ENCODE results near the gene OLFM2. TPM values are rescaled to one million over a fixed set of nuclear protein-coding genes. Genes with fewer than 3 reads are reported as not detected.

Gene OLFM2
- total RNA-seq, 3 donors from 2014 or later: 1.4 to 5.7 (median 1.9) TPM

DNA sequence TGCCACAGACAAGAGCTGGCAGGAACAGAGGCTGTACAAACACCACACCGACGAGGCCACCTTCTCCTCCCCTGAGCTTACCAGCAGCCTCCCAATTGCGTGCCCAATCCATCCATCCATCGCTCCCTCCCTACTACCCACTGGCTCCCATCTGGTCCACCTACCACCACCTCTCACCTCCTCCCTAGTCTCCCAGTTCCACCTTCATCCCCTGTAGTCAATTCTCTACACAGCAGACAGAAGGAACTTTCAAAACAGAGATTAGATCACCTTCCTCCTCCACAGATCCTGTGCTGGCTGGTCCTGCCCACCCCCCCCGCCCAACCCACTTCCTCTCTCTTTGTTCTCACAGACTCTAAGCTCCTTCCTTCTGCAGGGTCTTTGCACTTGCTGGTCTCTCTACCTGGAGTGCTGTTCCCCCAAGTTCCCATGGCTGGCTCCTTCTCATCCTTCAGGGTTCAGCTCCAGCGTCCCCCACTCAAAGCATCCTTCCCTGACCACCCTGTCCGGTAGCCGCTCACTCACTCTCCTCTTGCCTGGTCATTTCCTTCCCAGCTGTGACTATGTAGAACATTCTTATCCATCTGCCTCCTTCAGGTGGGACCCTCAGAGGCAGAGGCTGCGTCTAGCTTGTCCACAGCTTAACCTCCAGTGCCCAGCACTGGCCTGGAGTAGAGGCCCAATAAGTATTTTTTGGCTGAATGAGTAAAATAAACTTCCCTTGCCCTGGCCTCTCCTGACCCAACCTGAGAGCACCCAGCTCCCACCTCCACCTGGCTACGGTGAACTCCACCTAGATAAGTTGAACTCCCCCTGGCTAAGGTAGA is 78.2 kb downstream of the OLFM2 start:
- H3K36me3 ChIP-seq (ENCODE audit: low read depth): no peaks in the 10 kb centered on the region
- no peak for TF ChIP-seq CTCF (IDR thresholded peaks at IDR 0.05)
- ATAC-seq: peak; percentile 62
- H3K4me1 ChIP-seq (ENCODE audit: low read depth): no peaks in the 10 kb centered on the region
- H3K9me3 ChIP-seq: no peaks in the 10 kb centered on the region
- intact Hi-C loops (cut with DNase I, micrococcal nuclease): no loop called here
- H3K4me3 ChIP-seq: no peak overlapping the region
- no peak for DNase-seq

DNA sequence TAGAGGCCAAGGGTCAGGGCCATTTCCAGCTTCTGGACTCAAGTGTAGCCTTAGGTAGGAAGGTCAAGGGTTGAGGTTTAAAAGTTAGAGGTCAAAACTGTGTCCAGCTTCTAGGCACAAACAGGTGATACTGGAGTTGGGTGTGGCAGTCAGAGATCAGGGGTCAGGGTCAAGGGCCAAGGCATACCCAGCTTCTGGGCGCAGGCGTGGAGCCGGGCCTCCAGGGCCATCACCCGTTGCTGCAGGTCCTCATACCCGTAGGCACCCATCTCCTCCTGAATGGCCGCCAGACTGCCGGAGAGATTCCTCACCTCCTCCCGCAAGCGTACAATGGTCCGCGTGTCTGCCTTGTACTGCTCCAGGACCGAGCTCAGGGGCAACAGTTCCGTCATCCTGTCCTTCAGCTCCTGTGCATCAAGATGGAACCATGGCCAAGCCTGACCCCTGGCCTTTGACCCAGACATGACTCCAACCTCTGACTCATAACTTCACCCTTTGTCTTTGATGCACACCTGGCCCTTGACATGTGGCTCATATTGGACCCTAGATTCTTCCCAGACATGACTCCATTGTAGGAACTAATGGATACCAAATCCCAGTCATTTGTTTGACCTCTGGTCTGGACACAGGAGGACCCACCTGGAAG is 79.1 kb downstream of the OLFM2 start:
- TF ChIP-seq CTCF (IDR thresholded peaks at IDR 0.05): no peak

DNA sequence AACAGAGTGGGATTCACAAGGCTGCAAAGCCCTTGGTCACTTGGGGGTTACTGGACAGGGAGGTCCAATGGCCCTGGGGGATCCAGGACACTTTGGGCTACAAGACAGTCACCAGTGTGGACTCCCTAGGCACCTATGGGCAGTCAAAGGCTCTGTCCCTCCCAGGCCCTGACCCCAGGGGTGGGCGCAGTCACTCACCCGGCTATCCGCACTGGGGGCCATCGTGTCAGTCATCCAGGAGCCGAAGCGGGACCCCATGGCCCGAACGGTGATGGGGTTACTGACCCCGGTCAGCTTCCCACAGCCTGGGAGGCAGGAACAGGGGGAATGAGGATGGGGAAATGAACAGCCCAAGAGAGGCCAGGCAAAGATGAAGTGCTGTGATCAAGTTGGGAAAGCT is 79.7 kb downstream of the OLFM2 start:
- H3K4me1 ChIP-seq (ENCODE audit: low read depth): no peaks in the 10 kb centered on the region
- no peak for ATAC-seq
- H3K4me3 ChIP-seq: no peak overlapping the region
- no peak for TF ChIP-seq CTCF (IDR thresholded peaks at IDR 0.05)
- no peak for DNase-seq
- intact Hi-C loops (cut with DNase I, micrococcal nuclease): no loop called here
- no peaks in the 10 kb centered on the region for H3K9me3 ChIP-seq
- H3K36me3 ChIP-seq (ENCODE audit: low read depth): no peaks in the 10 kb centered on the region

More for the DNA sequence above, 79.1 kb downstream of the OLFM2 start:
- no peak overlapping the region for H3K4me3 ChIP-seq
- no peaks in the 10 kb centered on the region for H3K9me3 ChIP-seq
- no peaks in the 10 kb centered on the region for H3K4me1 ChIP-seq (ENCODE audit: low read depth)
- H3K36me3 ChIP-seq (ENCODE audit: low read depth): no peaks in the 10 kb centered on the region
- intact Hi-C loops (cut with DNase I, micrococcal nuclease): no loop called here
- no peak for ATAC-seq
- no peak for DNase-seq

GRCh38 chr19:9854282-9854846 is 82.0 kb downstream of the OLFM2 start:
- intact Hi-C loops (cut with DNase I, micrococcal nuclease): no loop called here
- no peak for TF ChIP-seq CTCF (IDR thresholded peaks at IDR 0.05)

GRCh38 chr19:9850235-9850959 is 85.9 kb downstream of the OLFM2 start:
- DNase-seq (no peak), ATAC-seq (no peak)
- Histone ChIP-seq H3K36me3 (ENCODE audit: low read depth) (no peaks in the 10 kb centered on the region), H3K4me3 (no peak overlapping the region), H3K4me1 (ENCODE audit: low read depth) (no peaks in the 10 kb centered on the region), H3K9me3 (no peaks in the 10 kb centered on the region)
- no peak for TF ChIP-seq CTCF (IDR thresholded peaks at IDR 0.05)
- intact Hi-C loops (cut with DNase I, micrococcal nuclease): no loop called here

More at GRCh38 chr19:9854282-9854846, 82.0 kb downstream of the OLFM2 start:
- Histone ChIP-seq H3K4me3 (no peak overlapping the region), H3K9me3 (no peaks in the 10 kb centered on the region), H3K4me1 (ENCODE audit: low read depth) (no peaks in the 10 kb centered on the region), H3K36me3 (ENCODE audit: low read depth) (no peaks in the 10 kb centered on the region)
- ATAC-seq (no peak), DNase-seq (no peak)

Measured in mucosa of descending colon (tissue), 3 donors.